MM.1S (cell line): ENCODE data around the gene DNAH6.

ENCODE experiments used
- EZH2 ChIP-seq: fragments of 300-600 bp; sonication (generic); optimal IDR thresholded peaks from 2 replicates; pipeline ENCODE3; 2017; ENCODE audit warnings: low read depth, mild to moderate bottlenecking, antibody characterized with exemption, low read length, mixed read lengths
- EZH2phosphoT487 ChIP-seq: fragments of 300-600 bp; sonication (generic); IDR thresholded peaks from 2 replicates; pipeline ENCODE4 v1.6.1; 2018; ENCODE audit warnings: antibody characterized with exemption, low read length
- TF ChIP-seq, protein P1 (sequence below): fragments of 300-600 bp; sonication (generic); IDR thresholded peaks from 2 replicates; pipeline ENCODE4 v1.5.1; 2016; ENCODE audit warnings: antibody characterized with exemption, low read length, mixed read lengths

GRCh38 chr2:84830758-84831500 is 314.6 kb downstream of the DNAH6 start:
- TF ChIP-seq, protein P1, sequence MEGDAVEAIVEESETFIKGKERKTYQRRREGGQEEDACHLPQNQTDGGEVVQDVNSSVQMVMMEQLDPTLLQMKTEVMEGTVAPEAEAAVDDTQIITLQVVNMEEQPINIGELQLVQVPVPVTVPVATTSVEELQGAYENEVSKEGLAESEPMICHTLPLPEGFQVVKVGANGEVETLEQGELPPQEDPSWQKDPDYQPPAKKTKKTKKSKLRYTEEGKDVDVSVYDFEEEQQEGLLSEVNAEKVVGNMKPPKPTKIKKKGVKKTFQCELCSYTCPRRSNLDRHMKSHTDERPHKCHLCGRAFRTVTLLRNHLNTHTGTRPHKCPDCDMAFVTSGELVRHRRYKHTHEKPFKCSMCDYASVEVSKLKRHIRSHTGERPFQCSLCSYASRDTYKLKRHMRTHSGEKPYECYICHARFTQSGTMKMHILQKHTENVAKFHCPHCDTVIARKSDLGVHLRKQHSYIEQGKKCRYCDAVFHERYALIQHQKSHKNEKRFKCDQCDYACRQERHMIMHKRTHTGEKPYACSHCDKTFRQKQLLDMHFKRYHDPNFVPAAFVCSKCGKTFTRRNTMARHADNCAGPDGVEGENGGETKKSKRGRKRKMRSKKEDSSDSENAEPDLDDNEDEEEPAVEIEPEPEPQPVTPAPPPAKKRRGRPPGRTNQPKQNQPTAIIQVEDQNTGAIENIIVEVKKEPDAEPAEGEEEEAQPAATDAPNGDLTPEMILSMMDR, result no peak
- TF ChIP-seq EZH2 (no peak), EZH2phosphoT487 (no peak)
